Neural cell (in vitro differentiated cells): ENCODE results near the gene TYW5. TPM values are rescaled to one million over a fixed set of nuclear protein-coding genes. Genes with fewer than 3 reads are reported as not detected.
A peak's percentile ranks its signal among the peaks of the same experiment; 100 is the strongest.

Experiments
- H2AFZ ChIP-seq: fragments of 200-600, 300-800 bp; sonication (generic), shearing (Covaris generic); 2 replicates; pipeline ENCODE4 v1.6.0; 2014; ENCODE audit warnings: low read depth, mild to moderate bottlenecking, antibody characterized with exemption, low read length, moderate library complexity
- H3F3A ChIP-seq: fragments of 200-600 bp; shearing (Covaris generic); 2 replicates; pipeline ENCODE4 v1.6.1; 2016; ENCODE audit warnings: mild to moderate bottlenecking, moderate library complexity, mixed read lengths, antibody characterized with exemption, low read length; ENCODE audit not compliant: insufficient read depth, poor library complexity, severe bottlenecking
- H3K27ac ChIP-seq: fragments of 200-600, 300-800 bp; sonication (generic), shearing (Covaris generic); 2 replicates; pipeline ENCODE4 v1.5.1; 2014; ENCODE audit warnings: mild to moderate bottlenecking, low read length, moderate library complexity
- H3K27me3 ChIP-seq: fragments of 300-800, 200-600 bp; sonication (generic), shearing (Covaris generic); 2 replicates; pipeline ENCODE4 v1.6.0; 2014; ENCODE audit warnings: mild to moderate bottlenecking, low read depth, low read length, moderate library complexity; ENCODE audit not compliant: insufficient read depth
- H3K36me3 ChIP-seq: fragments of 300-800, 200-600 bp; sonication (generic), shearing (Covaris generic); 2 replicates; pipeline ENCODE4 v1.5.1; 2014; ENCODE audit warnings: mild to moderate bottlenecking, antibody characterized with exemption, low read length, moderate library complexity; ENCODE audit not compliant: insufficient read depth
- H3K4me2 ChIP-seq: fragments of 300-800, 200-600 bp; sonication (generic), shearing (Covaris generic); 2 replicates; pipeline ENCODE4 v1.6.0; 2014; ENCODE audit warnings: mild to moderate bottlenecking, low read length
- H3K4me3 ChIP-seq: fragments of 300-800, 200-600 bp; sonication (generic), shearing (Covaris generic); 2 replicates; pipeline ENCODE4 v1.5.1; 2014; ENCODE audit warnings: mild to moderate bottlenecking, low read length, moderate library complexity
- H3K79me2 ChIP-seq: fragments of 200-600 bp; shearing (Covaris generic); replicated peaks from 2 replicates; pipeline ENCODE4 v1.6.0; 2014; ENCODE audit warnings: mild to moderate bottlenecking, low read length, moderate library complexity; ENCODE audit not compliant: insufficient read depth
- H3K9ac ChIP-seq: fragments of 300-800, 200-600 bp; sonication (generic), shearing (Covaris generic); 2 replicates; pipeline ENCODE4 v1.6.1; 2016; ENCODE audit warnings: mild to moderate bottlenecking, low read length, mixed read lengths
- H3K9me2 ChIP-seq: fragments of 200-600 bp; shearing (Covaris generic); 2 replicates; pipeline ENCODE4 v1.6.1; 2016; ENCODE audit warnings: mild to moderate bottlenecking, low read length, mixed read lengths; ENCODE audit not compliant: insufficient read depth
- H3K9me3 ChIP-seq: fragments of 200-600, 300-800 bp; sonication (generic), shearing (Covaris generic); 2 replicates; pipeline ENCODE4 v1.6.1; 2016; ENCODE audit warnings: mild to moderate bottlenecking, mixed run types, low read length, moderate library complexity, mixed read lengths
- H4K20me1 ChIP-seq: fragments of 200-600 bp; shearing (Covaris generic); 2 replicates; pipeline ENCODE4 v1.6.1; 2016; ENCODE audit warnings: mild to moderate bottlenecking, mixed run types; ENCODE audit not compliant: insufficient read depth
- CTCF ChIP-seq: fragments of 450-650 bp; IDR thresholded peaks from 2 replicates; pipeline ENCODE4 v1.5.1; 2014; ENCODE audit warnings: antibody characterized with exemption, mild to moderate bottlenecking, moderate library complexity; ENCODE audit not compliant: poor library complexity, severe bottlenecking
- EP300 ChIP-seq: fragments of 450-650 bp; conservative IDR thresholded peaks from 2 replicates; pipeline ENCODE4 v1.6.1; 2014; ENCODE audit warnings: antibody characterized with exemption, mild to moderate bottlenecking, moderate library complexity; ENCODE audit not compliant: poor library complexity, severe bottlenecking
- EZH2 ChIP-seq: fragments of 200-600, 300-800 bp; shearing (Covaris generic), sonication (generic); IDR thresholded peaks from 2 replicates; pipeline ENCODE4 v1.6.1; 2014; ENCODE audit warnings: antibody characterized with exemption, low read length, borderline replicate concordance, mild to moderate bottlenecking; ENCODE audit not compliant: insufficient read depth, poor library complexity, severe bottlenecking
- MXI1 ChIP-seq: fragments of 450-650 bp; conservative IDR thresholded peaks from 2 replicates; pipeline ENCODE4 v1.6.1; 2014; ENCODE audit warnings: antibody characterized with exemption, mild to moderate bottlenecking; ENCODE audit not compliant: poor library complexity, severe bottlenecking
- POLR2AphosphoS5 ChIP-seq: IDR thresholded peaks from 2 replicates; pipeline ENCODE4 v1.6.1; 2012
- RAD21 ChIP-seq: fragments of 450-650 bp; conservative IDR thresholded peaks from 2 replicates; pipeline ENCODE4 v1.6.1; 2014; ENCODE audit warnings: antibody characterized with exemption, mild to moderate bottlenecking, moderate library complexity
- SMC3 ChIP-seq: fragments of 450-650 bp; conservative IDR thresholded peaks from 2 replicates; pipeline ENCODE4 v1.6.1; 2014; ENCODE audit warnings: antibody characterized with exemption, mild to moderate bottlenecking, moderate library complexity; ENCODE audit not compliant: poor library complexity
- TAF1 ChIP-seq: IDR thresholded peaks from 2 replicates; pipeline ENCODE4 v1.6.1; 2012; ENCODE audit warnings: low read depth
- polyA plus RNA-seq: library from polyadenylated mRNA; depleted of rRNA; stranded (reverse); fragments of >200 nt; gene quantifications from 2 replicates; pipeline ENCODE4 v1.2.3, GENCODE V29; 2014
- TF ChIP-seq, protein P1 (sequence below): IDR thresholded peaks from 2 replicates; pipeline ENCODE4 v1.6.1; 2012; ENCODE audit warnings: borderline replicate concordance

The TYW5 gene
- polyA plus RNA-seq, 1 donor from 2014 or later, result 15.2 TPM

DNA sequence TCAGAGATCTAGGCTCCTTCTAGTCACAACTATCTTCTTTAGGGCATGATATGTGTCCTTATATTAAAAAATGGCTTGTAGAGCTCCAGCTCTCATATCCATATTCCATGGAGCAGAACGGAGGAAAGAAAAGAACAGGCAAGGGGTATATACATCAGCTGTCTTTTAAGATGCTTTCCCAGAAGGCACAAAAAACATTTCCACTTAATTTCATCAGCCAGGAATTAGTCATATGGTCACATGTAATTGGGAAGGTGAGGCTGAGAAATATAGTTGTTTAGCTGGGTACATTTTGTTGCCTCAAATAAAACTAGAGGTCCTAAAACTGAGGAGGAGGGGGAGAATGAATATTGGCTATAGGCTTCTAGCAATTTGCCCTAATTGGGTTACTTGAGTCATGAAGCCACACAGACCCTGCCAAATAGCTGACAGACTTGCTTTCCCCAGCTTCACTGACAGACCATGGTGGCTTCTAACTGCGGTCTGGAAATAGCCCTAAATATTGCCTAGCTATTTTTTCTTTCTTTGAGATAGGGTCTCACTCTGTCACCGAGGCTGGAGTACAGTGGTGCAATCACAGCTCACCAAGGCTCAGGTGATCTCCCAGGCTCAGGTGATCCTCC lies 20.1 kb upstream of the TYW5 start:
- no peaks in the 10 kb centered on the region for H3K36me3 ChIP-seq
- no peaks in the 10 kb centered on the region for H3K27me3 ChIP-seq
- no peaks in the 10 kb centered on the region for H3K9me2 ChIP-seq
- no peaks in the 10 kb centered on the region for H4K20me1 ChIP-seq
- H2AFZ ChIP-seq, result no peak overlapping the region
- no peaks in the 10 kb centered on the region for H3K9me3 ChIP-seq
- no peak overlapping the region for H3K4me2 ChIP-seq
- no peak overlapping the region for H3K9ac ChIP-seq
- H3F3A ChIP-seq, result no peaks in the 10 kb centered on the region
- no peak overlapping the region for H3K27ac ChIP-seq
- no peaks in the 10 kb centered on the region for H3K79me2 ChIP-seq
- TF ChIP-seq RAD21 (no peak), EZH2 (no peak), POLR2AphosphoS5 (no peak), TAF1 (no peak)
- TF ChIP-seq, protein P1, sequence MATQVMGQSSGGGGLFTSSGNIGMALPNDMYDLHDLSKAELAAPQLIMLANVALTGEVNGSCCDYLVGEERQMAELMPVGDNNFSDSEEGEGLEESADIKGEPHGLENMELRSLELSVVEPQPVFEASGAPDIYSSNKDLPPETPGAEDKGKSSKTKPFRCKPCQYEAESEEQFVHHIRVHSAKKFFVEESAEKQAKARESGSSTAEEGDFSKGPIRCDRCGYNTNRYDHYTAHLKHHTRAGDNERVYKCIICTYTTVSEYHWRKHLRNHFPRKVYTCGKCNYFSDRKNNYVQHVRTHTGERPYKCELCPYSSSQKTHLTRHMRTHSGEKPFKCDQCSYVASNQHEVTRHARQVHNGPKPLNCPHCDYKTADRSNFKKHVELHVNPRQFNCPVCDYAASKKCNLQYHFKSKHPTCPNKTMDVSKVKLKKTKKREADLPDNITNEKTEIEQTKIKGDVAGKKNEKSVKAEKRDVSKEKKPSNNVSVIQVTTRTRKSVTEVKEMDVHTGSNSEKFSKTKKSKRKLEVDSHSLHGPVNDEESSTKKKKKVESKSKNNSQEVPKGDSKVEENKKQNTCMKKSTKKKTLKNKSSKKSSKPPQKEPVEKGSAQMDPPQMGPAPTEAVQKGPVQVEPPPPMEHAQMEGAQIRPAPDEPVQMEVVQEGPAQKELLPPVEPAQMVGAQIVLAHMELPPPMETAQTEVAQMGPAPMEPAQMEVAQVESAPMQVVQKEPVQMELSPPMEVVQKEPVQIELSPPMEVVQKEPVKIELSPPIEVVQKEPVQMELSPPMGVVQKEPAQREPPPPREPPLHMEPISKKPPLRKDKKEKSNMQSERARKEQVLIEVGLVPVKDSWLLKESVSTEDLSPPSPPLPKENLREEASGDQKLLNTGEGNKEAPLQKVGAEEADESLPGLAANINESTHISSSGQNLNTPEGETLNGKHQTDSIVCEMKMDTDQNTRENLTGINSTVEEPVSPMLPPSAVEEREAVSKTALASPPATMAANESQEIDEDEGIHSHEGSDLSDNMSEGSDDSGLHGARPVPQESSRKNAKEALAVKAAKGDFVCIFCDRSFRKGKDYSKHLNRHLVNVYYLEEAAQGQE, result no peak
- H3K4me3 ChIP-seq, result no peak overlapping the region

GRCh38 chr2:199973703-199974102 lies 18.4 kb upstream of the TYW5 start:
- TF ChIP-seq RAD21 (peak; percentile 92), TAF1 (no peak), SMC3 (peak; percentile 90), POLR2AphosphoS5 (no peak), EP300 (no peak), CTCF (peak; percentile 85), MXI1 (no peak), EZH2 (no peak)
- TF ChIP-seq, protein P1, result no peak
- Histone ChIP-seq H3K27me3 (no peaks in the 10 kb centered on the region), H3F3A (no peaks in the 10 kb centered on the region), H3K9me2 (no peaks in the 10 kb centered on the region), H3K9me3 (no peaks in the 10 kb centered on the region), H3K4me3 (no peak overlapping the region), H3K79me2 (no peaks in the 10 kb centered on the region), H4K20me1 (no peaks in the 10 kb centered on the region), H3K4me2 (no peak overlapping the region), H3K9ac (no peak overlapping the region), H3K36me3 (no peaks in the 10 kb centered on the region), H2AFZ (no peak overlapping the region), H3K27ac (no peak overlapping the region)
